GM18858 (cell line): Measurements from ENCODE around the gene LIN7B.

ENCODE experiments used
- ATAC-seq: cut with Tn5 transposase; IDR thresholded peaks from one replicate; pipeline ENCODE4 v1.9.1; 2021; ENCODE audit not compliant: unreplicated experiment

LIN7B gene

DNA sequence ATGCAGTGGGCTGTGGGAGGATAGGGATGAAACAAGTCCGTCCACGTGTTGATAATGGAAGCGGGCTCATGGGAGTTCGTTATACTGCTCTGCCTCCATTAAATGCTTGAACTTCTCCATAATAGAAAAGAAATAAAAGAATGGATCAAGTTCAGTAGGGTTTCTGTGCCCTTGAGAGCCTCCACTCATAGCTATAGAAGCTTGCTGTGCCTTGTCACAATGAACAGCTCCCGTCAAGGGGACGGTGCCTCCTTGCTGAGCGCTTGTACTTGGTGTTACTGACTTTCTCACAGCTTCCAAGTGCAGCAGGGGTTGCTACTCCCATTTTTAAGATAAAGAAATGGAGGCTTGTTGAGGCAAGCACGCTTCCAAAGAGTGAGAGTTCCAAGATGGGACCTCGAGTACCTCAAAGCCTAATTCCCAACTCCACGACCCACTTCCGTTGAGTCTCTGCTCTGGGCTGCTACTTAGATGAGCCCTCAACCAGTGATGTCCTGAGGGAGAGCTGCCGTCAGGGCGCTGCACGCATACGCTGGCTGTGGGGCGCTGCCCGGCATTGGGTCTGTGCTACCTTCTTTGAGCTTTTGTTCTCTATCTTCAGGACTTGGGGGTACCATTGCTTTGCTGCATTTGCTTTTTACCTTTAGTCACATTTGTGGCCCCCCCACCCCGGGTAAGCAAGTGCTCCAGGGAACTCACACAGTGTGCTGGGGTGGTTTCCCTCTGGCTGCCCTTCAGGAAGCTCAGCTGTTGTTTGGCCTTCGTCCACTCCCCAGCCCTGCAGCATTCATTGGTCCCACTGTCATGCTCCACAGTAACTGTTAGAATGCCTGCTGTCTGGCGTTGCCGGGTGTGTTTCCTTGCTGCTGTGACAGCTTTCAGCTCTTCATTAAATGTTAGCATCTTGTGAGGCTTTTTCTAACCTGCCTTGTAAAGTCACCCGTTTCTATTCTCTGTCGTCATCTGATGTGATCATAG, 19.4 kb upstream of the LIN7B start:
- no peak for ATAC-seq

GRCh38 chr19:49097453-49098288, 16.5 kb upstream of the LIN7B start:
- ATAC-seq, result no peak

- ATAC-seq, result no peak
These were observed 15.4 kb upstream of the LIN7B start for GRCh38 chr19:49098795-49099194.

GRCh38 chr19:49101160-49101559, 13.0 kb upstream of the LIN7B start:
- no peak for ATAC-seq

- ATAC-seq, result no peak
These were observed 11.9 kb upstream of the LIN7B start for GRCh38 chr19:49102303-49102702.

GRCh38 chr19:49103331-49104085, 10.7 kb upstream of the LIN7B start:
- ATAC-seq, result no peak

- ATAC-seq, result no peak
These were observed 9.8 kb upstream of the LIN7B start for GRCh38 chr19:49104229-49104864.

DNA sequence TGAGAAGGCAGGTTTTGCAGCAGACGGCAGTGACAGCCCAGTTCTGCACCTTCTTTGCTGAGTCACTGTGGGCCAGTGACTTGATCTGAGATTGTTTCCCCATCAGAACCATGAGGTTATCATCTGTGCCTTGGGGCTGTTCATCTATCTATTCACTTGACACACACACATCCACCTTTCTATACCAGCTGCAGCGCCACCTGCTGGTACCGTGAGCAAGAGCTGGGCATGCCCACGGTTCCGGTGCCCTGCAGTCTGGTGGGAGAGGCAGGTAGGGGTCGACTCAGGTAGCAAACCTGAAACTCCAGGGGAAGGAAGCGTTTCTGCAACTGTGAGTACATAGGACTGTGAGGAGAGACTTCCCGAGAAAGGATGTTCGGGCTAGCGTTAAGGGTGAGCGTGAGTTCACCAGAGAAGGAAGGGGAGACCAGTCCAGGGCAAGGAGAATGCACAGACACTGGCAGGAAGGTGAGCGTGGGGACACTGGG, 7.5 kb upstream of the LIN7B start:
- no peak for ATAC-seq

DNA sequence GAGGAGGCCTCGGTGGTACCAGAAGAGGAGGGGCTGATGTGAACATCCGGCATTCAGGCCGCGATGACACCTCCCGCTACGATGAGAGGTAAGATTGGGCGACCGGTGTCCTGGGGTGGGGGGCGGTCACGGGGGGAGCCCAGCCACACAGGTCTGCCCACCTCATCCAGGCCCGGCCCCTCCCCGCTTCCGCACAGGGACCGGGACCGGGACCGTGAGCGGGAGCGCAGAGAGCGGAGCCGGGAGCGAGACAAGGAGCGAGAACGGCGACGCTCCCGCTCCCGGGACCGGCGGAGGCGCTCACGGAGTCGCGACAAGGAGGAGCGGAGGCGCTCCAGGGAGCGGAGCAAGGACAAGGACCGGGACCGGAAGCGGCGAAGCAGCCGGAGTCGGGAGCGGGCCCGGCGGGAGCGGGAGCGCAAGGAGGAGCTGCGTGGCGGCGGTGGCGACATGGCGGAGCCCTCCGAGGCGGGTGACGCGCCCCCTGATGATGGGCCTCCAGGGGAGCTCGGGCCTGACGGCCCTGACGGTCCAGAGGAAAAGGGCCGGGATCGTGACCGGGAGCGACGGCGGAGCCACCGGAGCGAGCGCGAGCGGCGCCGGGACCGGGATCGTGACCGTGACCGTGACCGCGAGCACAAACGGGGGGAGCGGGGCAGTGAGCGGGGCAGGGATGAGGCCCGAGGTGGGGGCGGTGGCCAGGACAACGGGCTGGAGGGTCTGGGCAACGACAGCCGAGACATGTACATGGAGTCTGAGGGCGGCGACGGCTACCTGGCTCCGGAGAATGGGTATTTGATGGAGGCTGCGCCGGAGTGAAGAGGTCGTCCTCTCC, 6.3 kb upstream of the LIN7B start:
- no peak for ATAC-seq

DNA sequence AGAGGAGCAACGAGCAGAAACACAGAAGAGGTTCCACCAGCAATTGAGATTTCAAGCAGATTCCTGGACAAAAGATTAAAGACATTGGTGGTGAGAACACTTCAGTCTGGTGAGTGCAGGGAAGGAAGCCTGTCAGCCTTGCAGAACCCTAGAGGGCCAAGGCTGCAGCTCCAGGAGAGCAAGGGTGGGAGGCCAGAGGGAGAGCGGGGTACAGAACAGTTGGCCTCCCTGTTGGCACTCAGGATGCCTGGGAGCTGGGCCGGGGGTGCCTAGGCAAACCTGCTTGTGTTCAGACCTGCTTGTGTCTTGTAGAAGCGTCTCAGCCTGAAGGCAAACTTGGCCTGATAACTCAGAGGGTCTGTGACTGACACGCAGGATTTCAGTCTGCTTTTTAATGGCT, 5.1 kb upstream of the LIN7B start:
- ATAC-seq, result no peak

DNA sequence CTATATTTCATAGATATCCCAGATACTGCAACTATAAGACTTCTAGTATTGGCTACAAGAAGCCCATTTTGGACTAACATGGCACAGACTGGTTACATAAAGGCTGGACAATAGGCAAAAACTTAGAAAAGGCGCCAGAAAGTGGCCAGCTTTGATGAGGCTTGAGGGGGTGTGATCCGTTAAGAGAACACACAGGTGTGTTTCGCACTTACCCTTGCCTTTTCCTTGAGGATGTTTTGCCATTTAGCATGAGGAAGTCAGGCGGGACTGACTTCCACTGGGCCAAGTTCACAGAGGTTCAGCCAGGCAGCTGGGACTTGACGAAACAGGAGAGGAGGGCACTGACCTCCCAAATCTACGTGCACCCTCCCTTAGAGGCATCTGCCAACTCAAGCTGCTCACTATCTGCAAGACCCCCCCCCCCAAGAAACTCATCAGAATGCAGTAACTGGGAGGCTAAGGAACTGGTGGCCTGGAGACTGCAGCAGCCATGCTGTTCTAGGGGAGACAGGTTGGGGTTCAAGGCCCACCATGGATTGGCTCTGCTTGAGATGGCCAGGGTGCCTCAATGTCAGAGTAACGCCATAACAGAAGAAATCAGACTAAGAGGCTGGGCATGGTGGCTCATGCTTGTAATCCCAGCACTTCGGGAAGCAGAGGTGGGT, 4.5 kb upstream of the LIN7B start:
- no peak for ATAC-seq

DNA sequence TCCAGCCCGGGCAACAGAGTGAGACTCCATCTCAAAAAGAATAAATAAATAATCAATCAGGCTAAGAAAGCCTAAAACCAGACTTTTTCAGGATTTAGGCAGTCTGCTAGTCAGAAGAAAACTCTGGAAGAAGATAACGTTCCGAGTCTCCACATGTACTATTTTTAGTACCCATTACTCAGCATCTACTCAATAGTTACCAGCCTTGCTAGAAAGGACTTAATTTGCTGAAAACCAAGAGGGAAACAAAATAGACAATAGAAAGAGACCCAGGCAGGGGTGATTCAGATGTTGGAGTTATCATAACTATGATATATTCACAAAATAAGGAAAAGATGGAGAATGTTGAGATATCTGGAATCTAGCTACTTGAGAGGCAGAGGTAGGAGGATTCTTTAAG, 3.6 kb upstream of the LIN7B start:
- no peak for ATAC-seq

DNA sequence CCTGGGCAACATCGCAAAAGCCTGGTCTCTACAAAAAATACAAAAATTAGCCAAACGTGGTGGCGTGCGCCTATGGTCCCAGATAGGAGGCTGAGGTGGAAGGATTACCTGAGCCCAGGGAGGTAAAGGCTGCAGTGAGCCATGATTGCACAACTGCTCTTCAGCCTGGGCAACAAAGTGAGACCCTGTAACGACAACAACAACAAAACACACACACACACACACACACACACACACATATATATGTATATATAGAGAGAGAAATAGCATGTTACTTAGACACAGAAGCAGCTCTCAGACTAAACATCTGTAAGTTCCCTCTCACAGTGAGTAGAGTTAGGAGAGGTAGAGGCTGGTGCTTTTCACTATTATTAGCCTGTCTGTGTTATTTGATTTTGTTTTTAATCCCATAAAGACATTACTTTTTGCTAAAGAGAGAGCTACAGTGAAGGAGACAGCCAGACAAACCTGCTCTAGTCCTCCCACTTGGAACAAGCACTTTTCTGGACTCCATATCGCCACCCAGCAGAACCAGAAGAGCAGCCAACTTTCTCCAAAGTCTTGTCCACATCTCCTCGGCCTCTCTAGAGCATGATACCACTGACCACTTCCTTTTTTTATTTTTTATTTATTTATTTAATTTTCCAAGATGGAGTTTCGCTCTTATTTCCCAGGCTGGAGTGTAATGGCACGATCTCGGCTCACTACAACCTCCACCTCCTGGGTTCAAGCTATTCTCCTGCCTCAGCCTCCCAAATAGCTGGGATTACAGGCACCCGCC, 2.8 kb upstream of the LIN7B start:
- no peak for ATAC-seq

DNA sequence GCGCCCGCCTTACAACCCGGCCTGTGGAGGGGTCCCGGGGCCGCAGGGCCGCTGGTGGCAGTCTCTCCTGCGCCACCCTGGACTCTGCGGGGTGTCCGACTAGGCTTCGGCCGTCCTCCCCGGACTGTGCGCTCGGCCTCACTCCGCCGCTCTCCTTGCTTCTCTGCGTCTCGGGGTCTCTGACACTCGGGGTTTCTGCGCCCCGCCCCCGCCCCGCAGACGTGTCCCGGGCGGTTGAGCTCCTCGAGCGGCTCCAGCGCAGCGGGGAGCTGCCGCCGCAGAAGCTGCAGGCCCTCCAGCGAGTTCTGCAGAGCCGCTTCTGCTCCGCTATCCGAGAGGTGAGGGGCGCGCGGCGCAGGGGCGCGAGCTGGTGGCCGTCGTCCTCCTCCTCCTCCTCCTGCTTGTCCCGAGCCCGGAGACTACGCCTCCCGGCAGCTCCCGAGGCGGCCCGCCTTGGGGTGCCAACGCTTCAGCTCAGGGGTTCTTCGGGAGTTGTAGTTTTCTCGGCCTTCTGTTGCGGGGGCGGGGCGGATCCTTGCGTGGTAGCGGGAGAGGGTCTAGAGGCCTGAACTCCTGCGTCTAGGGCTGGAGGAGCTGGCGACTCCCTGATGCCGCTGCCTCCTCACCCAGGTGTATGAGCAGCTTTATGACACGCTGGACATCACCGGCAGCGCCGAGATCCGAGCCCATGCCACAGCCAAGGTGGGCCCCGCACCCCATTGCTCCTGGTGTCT, 627 bp downstream of the LIN7B start:
- ATAC-seq, result peak; percentile 7

- ATAC-seq, result no peak
These were observed 2.4 kb downstream of the LIN7B start for GRCh38 chr19:49116544-49116943.

DNA sequence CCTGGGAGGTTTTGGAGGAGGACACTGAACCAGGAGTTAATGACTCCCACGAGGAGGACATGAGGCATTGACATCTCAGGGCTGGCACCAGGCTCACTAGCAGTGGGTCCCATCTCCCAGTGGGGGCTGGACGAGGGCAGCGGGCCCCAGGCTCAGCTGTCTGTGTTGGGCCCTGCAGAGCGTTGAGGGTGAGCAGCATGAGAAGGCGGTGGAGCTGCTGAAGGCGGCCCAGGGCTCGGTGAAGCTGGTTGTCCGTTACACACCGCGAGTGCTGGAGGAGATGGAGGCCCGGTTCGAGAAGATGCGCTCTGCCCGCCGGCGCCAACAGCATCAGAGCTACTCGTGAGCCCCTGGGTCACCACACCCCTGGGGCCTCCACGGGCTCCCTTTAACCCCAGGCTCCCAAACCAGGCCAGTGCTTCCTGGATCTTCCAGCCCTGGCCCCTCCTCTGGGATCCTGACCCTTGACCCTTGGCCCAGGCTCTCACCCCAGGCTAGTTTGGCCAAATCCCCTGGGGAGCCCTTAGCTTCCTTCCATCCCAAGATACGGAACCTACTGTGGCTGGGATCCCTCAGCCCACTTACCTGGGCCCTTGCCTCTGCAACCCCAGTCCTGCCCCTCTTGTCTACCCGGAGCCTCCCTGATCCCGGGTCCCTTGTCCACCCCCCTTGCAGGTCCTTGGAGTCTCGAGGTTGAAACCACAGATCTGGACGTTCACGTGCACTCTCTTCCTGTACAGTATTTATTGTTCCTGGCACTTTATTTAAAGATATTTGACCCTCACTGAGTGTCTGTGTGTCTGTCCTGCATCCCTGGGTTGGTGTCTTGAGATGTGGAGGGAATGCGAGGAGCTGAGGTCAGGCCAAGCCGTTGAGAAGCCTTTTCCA, 3.8 kb downstream of the LIN7B start:
- ATAC-seq, result no peak
